Measurements from ENCODE around the gene HHIP. TPM values are rescaled to one million over a fixed set of nuclear protein-coding genes. Genes with fewer than 3 reads are reported as not detected.

Gene HHIP
- total RNA-seq, 1 experiment from 2014 or later, result 1.6 TPM

DNA sequence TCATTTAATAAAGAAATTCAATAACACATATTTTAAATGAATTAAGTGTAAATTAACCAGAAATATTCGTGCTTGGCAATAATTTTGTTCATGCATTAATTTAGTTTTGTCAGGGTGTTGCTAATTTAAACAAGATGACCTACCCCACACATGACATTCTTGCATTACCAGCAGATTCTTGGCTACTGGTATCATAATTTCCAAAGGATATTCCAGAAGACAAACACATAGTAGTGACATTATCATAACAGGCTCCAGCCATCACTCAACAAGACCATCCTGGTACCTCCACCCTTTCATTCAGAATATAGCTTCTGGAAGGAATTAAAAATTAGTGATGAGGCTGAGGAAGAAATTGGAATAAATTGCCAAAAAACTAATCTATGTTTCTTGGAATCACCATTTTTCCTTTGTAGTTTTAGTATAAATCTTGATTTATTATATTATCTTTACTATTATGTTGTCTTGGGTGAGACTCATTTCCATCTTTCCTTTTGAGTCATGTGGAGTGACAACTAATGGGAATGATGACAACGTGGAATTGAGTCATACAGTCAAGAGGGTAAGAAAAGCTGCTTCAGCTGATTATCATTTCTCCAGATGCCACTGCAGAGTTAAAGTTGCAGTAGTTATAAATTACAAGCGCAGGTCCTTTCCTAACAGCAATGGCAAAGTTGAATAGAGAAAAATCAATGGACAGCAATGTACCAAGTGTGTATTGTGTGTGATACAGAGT lies 30.9 kb upstream of the HHIP start:
- Mint-ChIP-seq H3K9me3 (ENCODE audit: low read depth, unreplicated experiment) (no peaks in the 10 kb centered on the region), H3K36me3 (ENCODE audit: insufficient read depth, unreplicated experiment) (no peaks in the 10 kb centered on the region), H3K27ac (ENCODE audit: unreplicated experiment) (no peak overlapping the region), H3K4me1 (ENCODE audit: low read depth, unreplicated experiment) (no peaks in the 10 kb centered on the region), H3K27me3 (ENCODE audit: unreplicated experiment) (no peaks in the 10 kb centered on the region), H3K4me3 (ENCODE audit: low read depth, unreplicated experiment) (no peak overlapping the region)
- no peak for DNase-seq
- BruUV-seq (replicated peaks), result no TSS peak
- CTCF ChIA-PET, result no interaction called here
- TF ChIP-seq, protein P1, sequence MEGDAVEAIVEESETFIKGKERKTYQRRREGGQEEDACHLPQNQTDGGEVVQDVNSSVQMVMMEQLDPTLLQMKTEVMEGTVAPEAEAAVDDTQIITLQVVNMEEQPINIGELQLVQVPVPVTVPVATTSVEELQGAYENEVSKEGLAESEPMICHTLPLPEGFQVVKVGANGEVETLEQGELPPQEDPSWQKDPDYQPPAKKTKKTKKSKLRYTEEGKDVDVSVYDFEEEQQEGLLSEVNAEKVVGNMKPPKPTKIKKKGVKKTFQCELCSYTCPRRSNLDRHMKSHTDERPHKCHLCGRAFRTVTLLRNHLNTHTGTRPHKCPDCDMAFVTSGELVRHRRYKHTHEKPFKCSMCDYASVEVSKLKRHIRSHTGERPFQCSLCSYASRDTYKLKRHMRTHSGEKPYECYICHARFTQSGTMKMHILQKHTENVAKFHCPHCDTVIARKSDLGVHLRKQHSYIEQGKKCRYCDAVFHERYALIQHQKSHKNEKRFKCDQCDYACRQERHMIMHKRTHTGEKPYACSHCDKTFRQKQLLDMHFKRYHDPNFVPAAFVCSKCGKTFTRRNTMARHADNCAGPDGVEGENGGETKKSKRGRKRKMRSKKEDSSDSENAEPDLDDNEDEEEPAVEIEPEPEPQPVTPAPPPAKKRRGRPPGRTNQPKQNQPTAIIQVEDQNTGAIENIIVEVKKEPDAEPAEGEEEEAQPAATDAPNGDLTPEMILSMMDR (IDR thresholded peaks at IDR 0.05; ENCODE audit: unreplicated experiment), result no peak
- intact Hi-C loops (cut with micrococcal nuclease; ENCODE audit: unreplicated experiment), result no loop called here

DNA sequence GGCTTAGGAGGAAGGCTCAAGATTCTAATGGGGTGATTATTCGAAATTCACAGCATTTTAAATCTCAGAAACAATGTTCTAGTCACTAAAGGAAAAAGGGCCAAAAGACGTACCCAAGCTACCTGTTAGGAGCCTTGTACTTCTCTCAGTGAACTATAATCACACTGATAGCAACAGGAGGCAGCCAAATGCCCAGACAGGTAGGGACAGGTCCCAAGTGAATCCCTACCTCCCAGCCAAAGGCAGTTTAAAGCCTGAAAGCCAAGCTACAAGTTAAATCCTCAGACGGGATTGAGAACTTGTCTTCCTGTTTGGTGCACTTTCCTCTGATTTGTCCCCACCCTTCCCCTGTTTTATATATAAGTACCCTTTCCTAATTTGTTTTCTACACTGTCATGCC lies 24.3 kb upstream of the HHIP start:
- H3K4me1 Mint-ChIP-seq (ENCODE audit: low read depth, unreplicated experiment), result no peaks in the 10 kb centered on the region
- no TSS peak for BruUV-seq (replicated peaks)
- intact Hi-C loops (cut with micrococcal nuclease; ENCODE audit: unreplicated experiment), result no loop called here
- CTCF ChIA-PET, result no interaction called here
- no peak for DNase-seq
- H3K27me3 Mint-ChIP-seq (ENCODE audit: unreplicated experiment), result no peaks in the 10 kb centered on the region
- no peak overlapping the region for H3K4me3 Mint-ChIP-seq (ENCODE audit: low read depth, unreplicated experiment)
- H3K27ac Mint-ChIP-seq (ENCODE audit: unreplicated experiment), result no peak overlapping the region
- TF ChIP-seq, protein P1 (IDR thresholded peaks at IDR 0.05; ENCODE audit: unreplicated experiment), result no peak
- H3K9me3 Mint-ChIP-seq (ENCODE audit: low read depth, unreplicated experiment), result peaks cover 3% of the 10 kb centered on the region
- no peaks in the 10 kb centered on the region for H3K36me3 Mint-ChIP-seq (ENCODE audit: insufficient read depth, unreplicated experiment)

DNA sequence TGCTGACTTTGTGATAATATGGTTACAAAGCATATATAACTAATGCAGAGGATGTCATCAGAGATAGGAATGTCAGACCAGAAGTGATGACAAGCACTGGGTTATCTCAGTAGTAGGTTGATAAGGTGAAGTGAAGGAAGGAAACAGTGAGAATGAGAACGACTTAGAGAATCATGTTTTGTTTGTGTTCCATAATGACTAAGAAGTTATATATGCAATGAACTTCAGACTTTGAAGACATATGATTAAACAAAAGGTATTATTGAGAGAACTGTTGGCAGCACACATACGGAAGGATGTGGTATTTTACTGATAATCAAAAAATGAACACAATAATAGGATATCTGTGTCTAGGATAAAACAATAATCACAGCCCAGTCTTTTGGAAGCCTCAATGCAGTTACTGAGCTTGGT lies 18.3 kb upstream of the HHIP start:
- H3K4me3 Mint-ChIP-seq (ENCODE audit: low read depth, unreplicated experiment), result no peak overlapping the region
- intact Hi-C loops (cut with micrococcal nuclease; ENCODE audit: unreplicated experiment), result loop anchor here (5.0 kb wide), 1 partner anchor 45 kb away; no protein-coding TSS in a partner anchor
- no peaks in the 10 kb centered on the region for H3K4me1 Mint-ChIP-seq (ENCODE audit: low read depth, unreplicated experiment)
- TF ChIP-seq, protein P1 (IDR thresholded peaks at IDR 0.05; ENCODE audit: unreplicated experiment), result no peak
- CTCF ChIA-PET, result no interaction called here
- DNase-seq, result no peak
- H3K36me3 Mint-ChIP-seq (ENCODE audit: insufficient read depth, unreplicated experiment), result no peaks in the 10 kb centered on the region
- no peaks in the 10 kb centered on the region for H3K27me3 Mint-ChIP-seq (ENCODE audit: unreplicated experiment)
- peaks cover 3% of the 10 kb centered on the region for H3K9me3 Mint-ChIP-seq (ENCODE audit: low read depth, unreplicated experiment)
- no peak overlapping the region for H3K27ac Mint-ChIP-seq (ENCODE audit: unreplicated experiment)
- BruUV-seq (replicated peaks), result no TSS peak

DNA sequence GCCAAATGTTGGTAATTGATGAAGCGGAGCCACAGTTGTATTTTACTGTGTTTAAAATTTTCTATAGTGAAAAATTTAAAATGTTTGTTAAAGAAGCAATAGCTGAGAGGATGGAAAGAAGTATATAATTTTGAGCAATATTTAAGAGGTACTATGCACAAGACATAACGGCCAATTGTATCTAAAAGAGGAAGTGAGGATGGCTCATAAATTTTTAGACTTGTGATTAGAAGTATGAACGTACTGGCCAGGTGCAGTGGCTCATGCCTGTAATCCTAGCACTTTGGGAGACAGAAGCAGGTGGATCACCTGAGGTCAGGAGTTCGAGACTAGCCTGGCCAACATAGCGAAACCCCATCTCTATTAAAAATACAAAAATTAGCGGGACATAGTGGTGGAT lies 12.7 kb upstream of the HHIP start:
- CTCF ChIA-PET, result no interaction called here
- intact Hi-C loops (cut with micrococcal nuclease; ENCODE audit: unreplicated experiment), result no loop called here
- Mint-ChIP-seq H3K4me3 (ENCODE audit: low read depth, unreplicated experiment) (no peak overlapping the region), H3K9me3 (ENCODE audit: low read depth, unreplicated experiment) (peaks cover 2% of the 10 kb centered on the region), H3K27me3 (ENCODE audit: unreplicated experiment) (no peaks in the 10 kb centered on the region), H3K27ac (ENCODE audit: unreplicated experiment) (no peak overlapping the region), H3K36me3 (ENCODE audit: insufficient read depth, unreplicated experiment) (no peaks in the 10 kb centered on the region), H3K4me1 (ENCODE audit: low read depth, unreplicated experiment) (no peaks in the 10 kb centered on the region)
- no peak for DNase-seq
- BruUV-seq (replicated peaks), result no TSS peak
- TF ChIP-seq, protein P1 (IDR thresholded peaks at IDR 0.05; ENCODE audit: unreplicated experiment), result no peak
